ENCODE results near the gene ADARB2.

The ADARB2 gene

GRCh38 chr10:1153805-1154351 is 583.4 kb downstream of the ADARB2 start:
- TF ChIP-seq CTCF (IDR thresholded peaks at IDR 0.05; ENCODE audit: borderline replicate concordance, control extremely low read depth, extremely low read depth, insufficient read depth, missing control alignments) = no peak
- DNase-seq (ENCODE audit: low spot score) = no peak
- in situ Hi-C loops (cut with MboI; ENCODE audit: low sequenced_read_pairs, unreplicated experiment) = no loop called here

GRCh38 chr10:1153251-1153763 is 584.0 kb downstream of the ADARB2 start:
- in situ Hi-C loops (cut with MboI; ENCODE audit: low sequenced_read_pairs, unreplicated experiment) = no loop called here
- DNase-seq (ENCODE audit: low spot score) = no peak
- TF ChIP-seq CTCF (IDR thresholded peaks at IDR 0.05; ENCODE audit: borderline replicate concordance, control extremely low read depth, extremely low read depth, insufficient read depth, missing control alignments) = no peak

- DNase-seq (ENCODE audit: low spot score) = no peak
- TF ChIP-seq CTCF (IDR thresholded peaks at IDR 0.05; ENCODE audit: borderline replicate concordance, control extremely low read depth, extremely low read depth, insufficient read depth, missing control alignments) = no peak
- in situ Hi-C loops (cut with MboI; ENCODE audit: low sequenced_read_pairs, unreplicated experiment) = no loop called here
Measured at GRCh38 chr10:1152386-1153250, 584.7 kb downstream of the ADARB2 start.

- in situ Hi-C loops (cut with MboI; ENCODE audit: low sequenced_read_pairs, unreplicated experiment) = no loop called here
- DNase-seq (ENCODE audit: low spot score) = no peak
- TF ChIP-seq CTCF (IDR thresholded peaks at IDR 0.05; ENCODE audit: borderline replicate concordance, control extremely low read depth, extremely low read depth, insufficient read depth, missing control alignments) = no peak
Measured at GRCh38 chr10:1151076-1152033, 586.0 kb downstream of the ADARB2 start.

- in situ Hi-C loops (cut with MboI; ENCODE audit: low sequenced_read_pairs, unreplicated experiment) = no loop called here
- TF ChIP-seq CTCF (IDR thresholded peaks at IDR 0.05; ENCODE audit: borderline replicate concordance, control extremely low read depth, extremely low read depth, insufficient read depth, missing control alignments) = no peak
- no peak for DNase-seq (ENCODE audit: low spot score)
Measured at GRCh38 chr10:1150638-1150955, 586.7 kb downstream of the ADARB2 start.

Measured in GM13976 (cell line).